ENCODE results near the gene BRI3BP.
"Not testable (repeated sequence)": the region's sequence is repeated elsewhere in the genome, so short reads cannot be mapped to it uniquely, and the experiment has no call there.

The BRI3BP gene

DNA sequence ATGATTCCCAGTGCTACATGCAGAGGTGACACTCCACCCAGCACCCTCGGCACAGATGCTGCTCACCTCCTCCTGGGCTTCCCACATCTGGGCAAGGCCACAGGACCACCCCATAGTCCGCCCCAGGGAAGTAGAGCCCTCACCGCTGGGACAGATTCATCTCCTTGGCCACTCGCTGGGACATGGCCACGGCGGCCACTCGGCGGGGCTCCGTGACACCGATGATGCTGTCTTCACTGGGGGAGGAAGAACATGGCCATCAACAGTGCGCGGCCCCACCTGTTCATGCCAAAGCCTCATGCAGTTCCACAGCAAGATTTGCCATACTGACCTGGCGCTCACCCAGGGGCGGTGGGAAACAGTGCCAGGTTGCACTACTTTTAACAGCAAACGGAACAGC is 18.2 kb upstream of the BRI3BP start:
- DNase-seq (ENCODE audit: low spot score), result no peak

DNA sequence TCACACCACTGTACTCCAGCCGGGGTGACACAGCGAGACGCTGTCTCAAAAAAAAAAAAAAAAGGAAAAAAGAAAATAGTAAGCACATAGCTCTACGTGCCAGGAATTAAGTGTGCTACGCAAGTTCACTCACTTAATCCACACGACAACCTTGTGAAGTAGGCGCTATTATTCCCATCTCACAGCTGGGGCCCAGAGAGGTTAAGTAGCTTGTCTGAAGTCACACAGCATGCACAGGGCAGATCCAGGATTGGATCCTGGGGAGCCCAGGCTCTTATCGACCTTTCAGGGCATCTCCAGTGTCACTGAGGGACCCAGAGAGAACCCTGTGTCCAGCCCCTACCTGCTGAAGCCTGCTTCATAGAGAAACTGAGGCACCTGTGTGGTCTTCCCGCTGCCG is 16.4 kb upstream of the BRI3BP start:
- DNase-seq (ENCODE audit: low spot score), result no peak

DNA sequence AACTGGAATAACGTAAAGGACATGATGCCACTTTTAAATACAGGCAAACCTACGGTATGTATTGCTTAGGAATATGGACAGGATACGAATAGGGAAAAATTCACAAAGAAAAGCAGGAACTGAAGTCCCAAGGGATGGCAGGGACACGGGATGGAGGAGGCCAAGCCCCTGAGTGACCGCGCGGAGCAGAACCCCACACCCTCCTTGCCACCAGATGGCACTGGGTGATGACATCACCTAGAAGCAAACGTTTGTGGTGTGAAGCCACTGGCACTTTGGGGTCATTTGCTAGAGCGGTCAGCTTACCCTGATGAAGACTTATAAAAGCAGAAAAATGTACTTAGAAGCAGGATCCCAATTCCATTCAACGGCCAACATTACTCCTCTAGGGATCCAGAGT is 13.9 kb upstream of the BRI3BP start:
- DNase-seq (ENCODE audit: low spot score), result no peak

DNA sequence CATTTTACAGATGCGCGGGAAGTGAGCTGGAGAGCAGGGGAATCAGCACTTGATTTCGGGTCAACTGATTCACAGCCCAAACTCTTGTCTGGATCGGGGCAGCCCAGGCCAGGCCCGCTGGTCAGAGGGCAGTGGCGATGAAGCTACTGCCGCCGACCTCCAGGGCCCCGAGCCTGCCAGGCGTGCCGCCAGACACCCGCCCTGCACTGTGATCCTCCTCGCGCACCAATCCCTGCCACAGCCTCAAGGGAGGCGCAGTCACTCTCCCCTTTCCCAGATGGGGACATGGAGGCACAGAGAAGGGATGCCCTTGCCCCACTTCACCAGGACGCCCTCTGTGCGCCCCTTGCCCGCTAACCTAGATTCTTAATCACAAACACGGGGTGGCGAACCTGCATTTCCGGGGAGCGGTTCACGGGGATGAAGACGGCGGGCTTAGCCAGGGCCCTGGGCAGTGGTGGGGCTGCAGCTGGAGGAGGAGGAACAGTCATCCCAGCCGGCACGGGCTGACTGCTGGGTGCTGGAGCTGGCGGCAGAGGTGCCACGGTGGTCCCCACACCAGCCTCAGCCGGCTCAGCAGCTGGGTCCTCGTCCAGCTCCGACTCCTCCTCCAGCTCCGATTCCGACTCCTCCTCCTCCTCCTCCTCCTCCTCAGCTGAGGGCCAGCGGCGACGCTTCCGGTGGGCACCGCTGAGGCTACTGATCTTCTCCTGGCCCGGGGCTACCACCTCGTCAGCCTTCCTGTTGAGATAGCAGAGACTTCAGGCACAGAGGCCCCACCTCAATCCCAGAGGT is 13.2 kb upstream of the BRI3BP start:
- DNase-seq (ENCODE audit: low spot score), result no peak

DNA sequence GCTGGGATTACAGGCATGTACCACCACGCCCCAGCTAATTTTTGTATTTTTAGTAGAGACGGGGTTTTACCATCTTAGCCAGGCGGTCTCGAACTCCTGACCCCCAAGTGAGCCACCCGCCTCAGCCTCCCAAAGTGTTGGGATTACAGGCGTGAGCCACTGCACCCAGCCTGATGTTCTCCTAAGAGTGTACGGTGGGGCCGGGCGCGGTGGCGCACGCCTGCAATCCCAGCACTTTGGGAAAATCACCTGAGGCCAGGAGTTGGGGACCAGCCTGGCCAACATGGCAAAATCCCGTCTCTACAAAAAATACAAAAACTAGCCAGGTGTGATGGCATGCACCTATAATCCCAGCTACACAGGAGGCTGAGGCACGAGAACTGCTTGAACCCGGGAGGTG is 6.6 kb upstream of the BRI3BP start:
- DNase-seq (ENCODE audit: low spot score), result not testable (repeated sequence)

DNA sequence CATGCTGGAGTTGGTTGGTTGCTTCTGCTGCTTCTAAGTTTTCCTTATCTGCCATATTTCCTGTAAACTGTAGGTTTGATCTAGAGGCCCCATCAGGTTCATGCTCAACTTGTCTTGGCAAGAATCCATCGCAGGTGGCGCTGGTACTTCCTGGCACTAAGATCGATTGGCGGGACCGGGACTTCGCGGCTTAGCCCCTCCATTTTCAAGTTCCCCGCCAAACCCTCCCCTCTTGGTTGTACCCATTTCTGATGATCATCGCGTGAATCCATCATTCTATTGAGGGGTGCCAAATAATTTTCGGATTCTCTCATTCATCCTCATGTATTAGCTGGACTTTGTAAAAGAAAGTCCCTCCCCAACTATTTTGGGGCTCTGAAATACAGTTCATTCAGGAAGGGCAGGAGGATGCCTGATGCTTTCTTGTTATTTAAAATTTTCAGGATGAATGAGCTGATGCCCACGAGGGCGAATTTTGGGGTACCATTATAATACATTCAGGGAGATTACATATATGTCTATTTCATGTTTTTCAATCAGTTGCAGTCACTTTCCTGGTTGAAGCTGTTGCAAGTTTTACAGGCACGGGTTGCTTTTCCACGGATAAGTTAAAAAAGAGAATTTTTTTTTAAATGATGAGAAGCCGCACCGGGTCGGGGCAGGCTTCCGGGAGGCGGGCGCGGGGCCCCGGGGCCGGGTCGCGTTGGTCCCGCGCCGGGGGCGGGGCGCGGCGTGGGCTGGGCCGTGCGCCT is 395 bp upstream of the BRI3BP start:
- DNase-seq (ENCODE audit: low spot score), result no peak

DNA sequence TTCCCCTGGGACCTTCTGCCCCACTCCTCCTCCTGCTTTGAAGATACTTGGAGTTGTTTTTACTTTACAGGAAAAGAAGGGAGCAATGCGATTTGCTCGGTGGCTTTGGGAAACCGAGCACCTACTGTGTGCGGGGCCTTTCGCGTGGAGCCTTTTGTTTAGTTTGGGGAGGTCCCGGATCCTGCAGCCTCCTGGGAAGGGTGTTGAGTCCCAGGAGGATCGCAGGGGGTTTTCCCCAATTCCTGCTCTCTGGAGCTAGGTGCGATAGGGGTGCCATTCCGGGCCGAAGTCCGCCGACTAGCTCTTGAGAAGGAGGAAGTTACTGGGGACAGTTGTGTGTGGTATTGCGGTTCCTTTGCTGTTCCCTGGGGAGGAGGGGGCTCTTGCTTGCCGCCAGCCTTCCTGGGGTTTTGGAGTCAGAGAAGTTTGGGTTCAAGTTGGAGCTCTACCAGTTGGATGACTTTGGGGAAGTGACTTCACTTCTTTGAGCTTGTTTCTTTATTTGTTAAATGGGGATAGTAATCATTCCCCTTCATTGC is 1.1 kb downstream of the BRI3BP start:
- no peak for DNase-seq (ENCODE audit: low spot score)

DNA sequence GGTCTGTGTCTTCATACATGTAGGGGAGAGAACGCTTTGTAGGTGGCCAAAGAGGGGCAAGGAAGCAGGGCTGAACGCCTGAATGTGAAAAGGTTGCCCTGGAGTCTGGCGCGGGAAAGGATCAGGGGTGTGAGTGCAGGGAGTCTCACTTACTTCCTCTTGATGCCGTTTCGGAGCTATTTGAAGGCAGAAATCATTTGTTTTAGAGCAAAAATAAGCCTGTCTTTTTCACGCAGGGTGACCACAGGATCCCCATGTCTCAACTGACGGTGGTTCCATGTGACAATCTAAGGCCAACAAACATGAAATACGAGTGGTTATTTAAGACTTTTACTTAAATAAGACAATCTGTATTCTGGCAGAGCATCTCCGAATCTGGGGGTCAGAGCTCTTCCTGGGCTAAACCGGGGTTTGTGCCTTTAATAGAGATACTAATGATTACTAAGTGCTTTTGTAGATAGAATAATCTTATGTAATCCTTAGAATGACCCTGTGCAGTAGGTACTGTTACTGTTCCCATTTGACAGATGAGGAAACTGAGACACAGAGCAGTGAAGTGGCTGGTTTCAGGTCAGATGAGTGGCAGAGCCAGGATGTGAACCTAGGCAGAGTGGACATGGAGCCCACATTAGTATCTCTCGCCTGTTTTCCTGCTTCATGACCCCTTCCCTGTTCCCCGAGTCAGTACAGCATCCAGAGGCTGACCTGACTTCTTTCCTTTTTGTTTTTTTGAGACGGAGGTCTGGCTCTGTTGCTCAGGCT is 1.9 kb downstream of the BRI3BP start:
- DNase-seq (ENCODE audit: low spot score), result no peak

DNA sequence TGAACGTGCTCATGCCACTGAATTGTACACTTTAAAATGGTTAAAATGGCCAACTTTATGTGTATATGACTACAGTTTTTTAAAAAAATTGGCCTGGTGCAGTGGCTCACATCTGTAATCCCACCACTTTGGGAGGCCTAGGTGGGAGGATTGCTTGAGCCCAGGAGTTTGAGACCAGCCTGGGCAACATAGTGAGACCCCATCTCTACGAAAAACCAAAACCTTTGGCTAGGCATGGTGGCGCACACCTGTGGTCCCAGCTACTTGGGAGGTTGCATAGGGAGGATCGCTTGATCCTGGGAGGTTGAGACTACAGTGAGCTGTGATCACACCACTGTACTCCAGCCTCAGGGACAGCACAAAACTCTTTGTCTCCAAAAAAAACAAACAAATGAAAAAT is 5.3 kb downstream of the BRI3BP start:
- DNase-seq (ENCODE audit: low spot score), result no peak

DNA sequence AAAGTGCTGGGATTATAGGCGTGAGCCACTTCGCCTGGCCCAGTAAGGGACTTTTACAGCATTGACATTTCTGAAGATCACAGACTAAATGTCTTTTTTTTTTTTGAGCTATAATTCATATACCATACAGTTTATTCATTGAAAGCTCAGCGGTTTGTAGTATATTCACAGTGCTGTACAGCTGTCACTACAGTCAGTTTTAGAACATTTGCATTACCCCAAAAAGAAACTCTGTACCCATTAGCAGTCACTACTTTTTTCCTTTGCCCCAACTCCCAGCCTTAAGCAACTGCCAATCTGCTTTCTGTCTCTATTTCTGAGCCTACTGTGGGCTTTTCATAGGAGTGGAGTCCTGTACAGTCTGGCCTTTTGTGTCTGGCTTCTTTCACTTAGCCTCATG is 8.2 kb downstream of the BRI3BP start:
- no peak for DNase-seq (ENCODE audit: low spot score)

DNA sequence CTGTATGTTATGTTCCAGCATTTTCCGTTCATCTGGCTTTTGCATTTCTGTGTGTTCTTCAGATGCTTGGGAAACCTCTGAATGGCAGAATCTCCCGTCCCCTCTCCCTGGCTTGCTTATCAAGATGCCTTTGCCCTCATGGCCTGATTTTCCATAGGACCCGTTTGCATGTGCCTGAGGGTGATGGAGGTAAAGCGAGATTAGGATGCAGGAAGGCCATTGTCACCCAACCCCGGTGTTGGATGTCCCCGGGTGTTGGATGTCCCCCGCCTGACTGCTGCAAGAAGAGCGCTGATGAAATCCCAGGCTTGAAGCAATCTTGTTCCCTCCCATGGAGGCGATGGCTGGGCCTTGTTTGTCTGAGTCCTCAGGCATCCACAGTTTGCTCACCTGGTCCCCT is 9.6 kb downstream of the BRI3BP start:
- no peak for DNase-seq (ENCODE audit: low spot score)

DNA sequence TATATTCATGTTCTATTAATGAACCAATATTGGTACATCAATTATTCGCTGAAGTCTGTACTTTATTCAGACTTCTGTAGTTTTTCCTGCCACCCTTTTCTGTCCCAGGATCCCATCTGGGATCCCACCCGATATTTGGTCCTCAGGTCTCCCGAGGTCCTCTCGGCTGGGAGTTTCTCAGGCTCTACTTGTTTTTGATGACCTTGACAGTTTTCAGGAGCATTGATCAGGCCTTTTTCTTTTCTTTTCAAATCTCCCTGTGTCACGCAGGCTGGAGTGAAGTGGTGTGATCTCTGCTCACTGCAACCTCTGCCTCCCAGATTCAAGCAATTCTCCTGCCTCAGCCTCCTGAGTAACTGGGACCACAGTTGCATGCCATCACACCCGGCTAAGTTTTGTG is 11.2 kb downstream of the BRI3BP start:
- no peak for DNase-seq (ENCODE audit: low spot score)

DNA sequence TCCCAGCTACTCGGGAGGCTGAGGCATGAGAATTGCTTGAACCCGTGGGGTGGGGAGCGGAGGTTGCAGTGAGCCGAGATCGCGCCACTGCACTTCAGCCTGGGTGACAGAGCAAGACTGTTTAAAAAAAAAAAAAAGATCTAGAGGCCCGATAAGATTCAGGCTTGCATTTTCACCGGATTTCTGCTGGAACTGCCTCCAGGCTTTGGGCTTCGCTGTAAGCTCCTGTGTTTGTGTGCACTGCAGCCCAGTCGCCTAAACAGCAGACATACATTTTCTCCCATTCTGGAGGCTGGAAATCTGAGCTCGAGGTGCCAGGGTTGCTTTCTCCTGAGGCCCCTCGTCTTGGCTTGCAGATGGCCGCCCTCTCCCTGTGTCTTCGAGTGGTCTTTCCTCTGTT is 12.2 kb downstream of the BRI3BP start:
- DNase-seq (ENCODE audit: low spot score), result no peak

DNA sequence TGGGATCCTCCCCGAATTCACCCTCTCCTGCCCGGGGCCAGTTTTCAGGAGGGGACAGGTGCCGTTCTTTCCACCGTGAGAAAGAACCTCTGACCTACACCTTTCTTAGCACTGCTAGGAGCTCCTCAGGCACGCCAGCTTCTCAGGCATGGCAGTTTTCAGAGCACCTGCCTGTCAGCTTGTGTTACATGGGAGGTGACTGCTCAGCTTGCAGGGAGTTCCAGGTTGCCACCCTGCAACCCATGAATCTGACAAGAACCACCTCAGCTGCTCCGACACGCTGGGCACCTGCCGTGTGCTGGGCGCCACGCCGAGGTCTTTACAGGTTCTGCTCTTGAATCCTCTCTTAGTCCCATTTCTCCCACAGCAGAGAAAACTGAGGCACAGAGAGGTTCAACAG is 12.9 kb downstream of the BRI3BP start:
- no peak for DNase-seq (ENCODE audit: low spot score)

DNA sequence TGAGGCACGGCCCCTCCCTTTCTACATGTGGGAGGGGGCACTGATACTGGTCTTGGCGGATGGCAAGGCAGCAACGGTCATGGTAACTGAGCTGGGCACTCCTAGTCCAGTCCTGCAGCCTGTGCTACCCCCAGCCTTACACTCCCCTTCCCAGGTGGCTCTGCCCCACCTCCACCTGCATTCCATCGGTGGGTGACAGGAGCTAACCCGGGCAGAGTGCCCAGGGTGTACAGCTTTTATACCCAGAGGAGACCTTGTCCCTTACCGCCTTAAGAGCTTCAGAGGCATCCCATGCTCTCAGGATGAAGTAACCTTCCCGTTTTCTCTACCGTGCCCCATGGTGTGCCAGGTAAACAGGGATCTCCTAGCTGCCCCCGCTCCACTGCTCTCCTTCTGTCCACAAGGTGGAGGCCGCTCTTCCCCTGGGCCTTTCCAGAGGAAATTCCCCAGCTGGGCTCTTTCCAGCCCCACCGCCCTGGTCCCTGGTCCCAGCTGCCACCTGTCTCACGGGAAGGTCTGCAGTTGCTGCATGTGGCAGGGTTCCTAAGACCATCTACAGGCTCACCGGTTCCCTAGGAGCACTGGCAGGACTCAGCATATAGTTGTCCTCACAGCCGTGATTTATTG is 20.5 kb downstream of the BRI3BP start:
- DNase-seq (ENCODE audit: low spot score), result no peak

DNA sequence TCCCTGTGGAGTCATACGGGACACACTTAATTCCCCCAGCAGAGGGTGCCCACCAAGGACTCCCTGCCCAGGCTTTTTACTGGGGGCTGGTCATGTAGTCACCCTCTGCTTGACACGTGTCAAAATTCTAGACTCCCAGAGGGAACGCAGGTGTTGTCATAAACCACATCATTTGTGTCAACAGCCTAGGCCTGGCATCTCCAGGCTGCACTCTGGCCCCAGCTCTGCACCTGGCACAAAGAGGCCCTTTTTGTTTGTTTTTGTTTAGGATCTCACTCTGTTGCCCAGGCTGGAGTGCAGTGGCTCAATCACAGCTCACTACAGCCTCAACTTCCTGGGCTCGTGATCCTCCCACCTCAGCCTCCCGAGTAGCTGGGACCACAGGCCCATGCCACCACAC is 21.1 kb downstream of the BRI3BP start:
- no peak for DNase-seq (ENCODE audit: low spot score)

DNA sequence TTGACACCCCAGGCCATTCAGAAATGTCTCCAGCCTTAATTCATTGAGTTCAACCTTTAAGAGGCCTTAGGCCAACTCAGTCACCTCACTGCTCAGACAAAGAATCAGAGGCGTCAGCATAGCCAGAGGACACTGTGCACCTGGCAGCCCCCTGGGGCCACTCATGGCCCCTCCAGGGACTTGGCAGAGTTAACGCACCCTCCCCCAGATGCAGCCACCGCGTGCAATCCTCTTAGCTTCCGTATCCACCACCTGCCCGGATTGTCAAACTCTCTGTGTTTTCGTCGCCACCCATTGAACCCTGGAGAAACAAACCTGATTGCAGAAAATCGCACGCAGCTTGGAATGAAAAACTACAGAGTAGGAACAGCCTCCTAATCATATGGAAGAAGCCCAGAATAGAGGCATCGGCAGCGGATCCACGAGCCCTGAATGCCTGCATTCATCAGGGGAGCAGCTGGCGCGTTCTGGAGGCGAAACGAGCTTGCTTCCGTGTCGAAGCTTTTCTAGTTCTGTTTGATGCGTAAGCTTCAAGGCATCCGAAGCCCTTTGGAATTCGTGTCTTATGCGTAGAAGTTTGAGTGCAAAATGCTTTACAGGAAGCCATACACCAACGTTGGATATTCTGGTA is 22.4 kb downstream of the BRI3BP start:
- DNase-seq (ENCODE audit: low spot score), result no peak

DNA sequence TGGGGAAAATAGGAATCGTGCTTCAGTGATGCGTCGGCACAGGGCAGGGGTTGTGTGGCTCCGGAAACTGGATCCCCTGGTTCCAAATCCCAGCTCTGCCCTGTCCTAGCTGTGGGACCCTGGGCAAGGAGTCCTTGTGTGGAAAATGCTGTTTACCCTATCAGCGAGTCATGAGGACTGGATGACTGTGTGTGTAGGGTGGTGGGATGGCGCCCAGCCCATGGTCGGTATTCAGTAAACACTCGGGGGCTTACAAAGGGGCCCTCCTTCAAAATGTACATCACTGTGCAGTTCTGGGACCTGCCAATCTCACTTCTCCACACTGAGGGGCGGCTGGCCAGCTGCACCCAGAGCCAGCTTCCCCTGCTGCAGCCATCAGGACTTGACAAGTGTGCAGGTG is 24.4 kb downstream of the BRI3BP start:
- DNase-seq (ENCODE audit: low spot score), result no peak

DNA sequence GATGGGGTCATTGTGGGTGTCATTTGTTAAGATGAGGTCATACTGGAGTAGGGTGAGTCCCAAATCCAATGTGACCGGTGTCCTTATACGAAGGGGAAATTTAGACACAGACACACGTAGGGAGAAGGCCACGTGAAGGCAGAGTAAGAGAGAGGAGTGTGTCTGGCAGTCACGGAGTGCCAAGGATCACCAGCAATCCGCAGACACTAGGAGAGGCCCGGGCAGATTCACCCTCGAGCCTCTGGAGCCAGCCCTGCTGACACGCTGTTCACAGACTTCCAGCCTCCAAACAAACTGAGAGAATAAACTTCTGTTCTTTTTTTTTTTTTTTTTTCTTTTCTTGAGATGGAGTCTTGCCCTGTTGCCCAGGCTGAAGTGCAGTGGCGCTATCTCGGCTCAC is 24.9 kb downstream of the BRI3BP start:
- no peak for DNase-seq (ENCODE audit: low spot score)

DNA sequence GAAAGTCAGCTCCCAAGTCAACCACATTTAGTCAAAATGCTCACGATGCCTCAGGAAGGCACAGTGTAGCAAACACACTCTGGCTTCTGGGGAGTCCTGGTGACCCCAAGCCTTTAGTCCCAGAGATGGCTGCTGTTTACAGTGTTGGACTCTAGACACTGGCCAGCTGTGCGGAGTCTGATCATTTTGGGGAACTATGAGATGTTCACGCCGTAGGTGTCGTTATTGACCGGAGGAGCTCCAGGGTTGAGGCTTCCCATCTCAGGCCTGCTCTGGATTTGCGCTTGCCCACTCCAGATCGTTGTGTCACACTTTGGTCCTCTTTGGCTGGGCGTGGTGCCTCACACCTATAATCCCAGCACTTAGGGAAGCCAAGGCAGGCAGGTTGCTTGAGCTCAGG is 27.7 kb downstream of the BRI3BP start:
- no peak for DNase-seq (ENCODE audit: low spot score)

DNA sequence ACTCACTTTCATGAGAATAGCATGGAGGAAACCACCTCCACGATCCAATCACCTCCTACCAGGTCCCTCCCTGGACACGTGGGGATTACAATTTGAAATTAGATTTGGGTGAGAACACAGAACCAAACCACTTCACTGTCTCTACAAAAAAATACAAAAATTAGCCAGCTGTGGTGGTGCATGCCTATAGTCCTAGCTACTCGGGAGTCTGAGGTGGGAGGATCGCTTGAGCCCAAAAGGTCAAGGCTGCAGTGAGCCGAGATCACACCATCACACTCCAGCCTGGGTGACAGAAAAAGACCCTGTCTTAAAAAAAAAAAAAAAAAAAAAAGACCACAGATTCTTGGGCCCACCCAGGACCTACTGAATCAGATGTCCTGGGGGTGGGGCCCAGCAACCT is 28.3 kb downstream of the BRI3BP start:
- no peak for DNase-seq (ENCODE audit: low spot score)

DNA sequence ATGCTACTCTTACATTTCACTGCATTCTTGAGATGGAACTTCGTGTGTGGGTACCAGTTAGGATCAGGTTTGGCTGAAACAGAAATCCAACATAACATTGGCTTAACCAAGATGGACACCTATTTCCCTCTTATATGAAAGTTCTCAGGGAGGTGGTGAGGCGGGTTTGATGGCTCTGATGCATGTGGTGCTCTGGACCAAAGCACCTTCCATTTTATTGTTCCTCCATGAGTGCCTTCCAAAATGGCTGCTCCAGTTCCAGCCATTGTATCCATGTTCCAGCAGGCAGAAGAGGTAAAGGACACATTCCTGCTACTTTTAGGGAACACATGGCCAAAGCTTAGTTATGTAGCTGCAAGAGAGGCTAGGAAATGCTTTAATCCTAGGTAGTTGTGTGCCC is 29.6 kb downstream of the BRI3BP start:
- no peak for DNase-seq (ENCODE audit: low spot score)
